Cardiac muscle cell (in vitro differentiated cells and primary cell): ENCODE results near the gene TAPBPL. TPM values are rescaled to one million over a fixed set of nuclear protein-coding genes. Genes with fewer than 3 reads are reported as not detected.

Source experiments
- DNase-seq, 2 donors: peaks; one replicate each; pipeline versions ENCODE4 v3.0.0 to v3.0.0-alpha.2; 2010 to 2017; ENCODE audit warnings: low read depth in 1 of 2, low spot score in 1 of 2
- H3K27ac ChIP-seq: fragments of 200-600 bp; sonication (generic); 2 replicates; pipeline ENCODE4 v1.5.1; 2016
- H3K27me3 ChIP-seq: fragments of 200-600 bp; sonication (generic); 2 replicates; pipeline ENCODE4 v1.6.0; 2016; ENCODE audit warnings: control low read depth
- H3K36me3 ChIP-seq: fragments of 200-600 bp; sonication (generic); 2 replicates; pipeline ENCODE4 v1.5.1; 2016; ENCODE audit warnings: control low read depth
- H3K4me1 ChIP-seq: fragments of 200-600 bp; sonication (generic); 2 replicates; pipeline ENCODE4 v1.8.1; 2017; ENCODE audit warnings: low read depth, mild to moderate bottlenecking, mixed run types
- H3K4me3 ChIP-seq: fragments of 200-600 bp; sonication (generic); 2 replicates; pipeline ENCODE4 v1.5.1; 2016; ENCODE audit warnings: mild to moderate bottlenecking
- H3K9me3 ChIP-seq: fragments of 200-600 bp; sonication (generic); 2 replicates; pipeline ENCODE4 v1.5.1; 2017; ENCODE audit warnings: low read depth, mild to moderate bottlenecking, control low read depth
- CTCF ChIP-seq: IDR thresholded peaks from 2 replicates; pipeline ENCODE4 v1.5.1; 2012; ENCODE audit warnings: low read depth, mild to moderate bottlenecking, low read length
- polyA plus RNA-seq: library from polyadenylated mRNA; unstranded; fragments of >200 nt; fragmentation: Nextera tagmentation; extraction: Ambion mirVana; gene quantifications from 2 replicates; pipeline ENCODE4 v1.2.1, GENCODE V29; 2016
- total RNA-seq: library from RNA; depleted of rRNA; stranded (reverse); fragments of >200 nt; gene quantifications from 2 replicates; pipeline ENCODE4 v1.2.3, GENCODE V29; 2016

TAPBPL gene
- total and polyA plus RNA-seq, 2 experiments from 2014 or later: 3.3 to 3.4 TPM

- no peak for TF ChIP-seq CTCF
- Histone ChIP-seq H3K4me1 (no peaks in the 10 kb centered on the region), H3K27ac (no peak overlapping the region), H3K9me3 (no peaks in the 10 kb centered on the region), H3K4me3 (no peak overlapping the region), H3K27me3 (no peaks in the 10 kb centered on the region), H3K36me3 (no peaks in the 10 kb centered on the region)
- no peak for DNase-seq
These were observed 11.5 kb upstream of the TAPBPL start for GRCh38 chr12:6440391-6440790.

DNA sequence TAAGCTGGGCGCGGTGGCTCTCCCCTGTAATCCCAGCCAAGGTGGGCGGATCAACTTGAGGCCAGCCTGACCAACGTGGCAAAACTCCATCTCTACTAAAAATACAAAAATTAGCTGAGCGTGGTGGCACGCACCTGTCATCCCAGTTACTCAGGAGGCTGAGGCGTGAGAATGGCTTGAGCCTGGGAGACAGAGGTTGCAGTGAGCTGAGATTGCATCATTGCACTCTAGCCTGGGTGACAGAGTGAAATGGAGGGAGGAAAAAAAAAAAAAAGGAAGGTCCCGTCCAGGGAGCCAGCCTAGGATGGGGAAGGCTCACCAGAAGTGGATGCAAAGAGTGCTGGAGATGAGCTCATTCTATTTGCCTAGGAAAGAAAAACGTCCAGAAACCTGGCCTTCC is 9.0 kb upstream of the TAPBPL start:
- TF ChIP-seq CTCF: no peak
- Histone ChIP-seq H3K4me3 (no peak overlapping the region), H3K36me3 (no peaks in the 10 kb centered on the region), H3K27me3 (no peaks in the 10 kb centered on the region), H3K4me1 (no peaks in the 10 kb centered on the region), H3K9me3 (no peaks in the 10 kb centered on the region), H3K27ac (no peak overlapping the region)
- no peak for DNase-seq

DNA sequence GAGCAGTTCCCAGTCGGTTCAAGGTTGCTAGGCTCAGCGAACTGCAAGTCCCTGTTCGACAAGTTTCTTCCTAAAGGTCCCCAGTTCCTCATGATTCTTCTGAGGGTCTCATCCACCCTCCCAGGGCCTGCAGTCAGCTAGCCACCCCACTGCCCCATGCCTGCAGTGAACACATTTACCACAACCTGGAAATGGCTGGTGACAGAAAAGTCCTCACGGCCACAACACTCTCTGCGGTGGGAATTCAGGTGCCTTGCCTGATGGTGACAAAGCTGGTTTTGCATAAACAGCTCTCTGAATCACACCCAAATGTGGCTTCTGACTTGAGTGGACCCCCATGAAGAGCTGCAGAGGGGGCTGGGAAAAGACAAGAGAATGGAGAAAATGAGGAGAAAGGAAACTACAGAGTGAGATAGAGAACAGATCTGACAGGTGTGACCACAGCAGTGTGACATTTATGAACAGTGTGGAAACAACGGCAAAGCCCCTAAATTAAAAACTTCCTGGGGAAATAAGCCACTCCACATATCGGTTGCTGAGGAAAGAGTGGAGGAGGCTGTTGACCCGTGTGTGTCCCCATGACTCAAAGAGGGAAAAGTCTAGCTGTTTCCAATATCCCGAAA is 8.4 kb upstream of the TAPBPL start:
- H3K27ac ChIP-seq: no peak overlapping the region
- H3K4me1 ChIP-seq: no peaks in the 10 kb centered on the region
- H3K36me3 ChIP-seq: no peaks in the 10 kb centered on the region
- H3K4me3 ChIP-seq: no peak overlapping the region
- no peak for DNase-seq
- TF ChIP-seq CTCF: no peak
- no peaks in the 10 kb centered on the region for H3K9me3 ChIP-seq
- no peaks in the 10 kb centered on the region for H3K27me3 ChIP-seq

DNA sequence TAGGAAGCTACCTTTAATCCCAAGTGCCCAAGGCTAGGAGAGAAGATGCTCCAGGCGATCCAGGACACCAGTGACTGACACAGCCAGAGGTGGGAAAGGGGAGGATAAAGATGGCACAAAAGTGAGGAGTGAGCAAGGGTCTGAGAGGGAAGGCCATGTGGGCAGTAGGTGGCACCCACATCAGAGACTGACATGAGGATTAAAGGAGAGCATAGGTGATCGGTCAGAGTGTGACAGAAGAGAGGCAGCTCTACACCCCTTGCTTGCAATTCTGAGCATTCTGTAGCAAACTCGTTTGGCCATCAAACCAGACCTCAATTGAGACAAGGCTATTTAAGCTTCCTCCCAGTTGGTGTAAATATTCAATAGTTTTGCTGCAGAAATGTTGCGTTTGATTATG is 7.8 kb upstream of the TAPBPL start:
- H3K27me3 ChIP-seq: no peaks in the 10 kb centered on the region
- H3K36me3 ChIP-seq: no peaks in the 10 kb centered on the region
- no peak for TF ChIP-seq CTCF
- H3K9me3 ChIP-seq: no peaks in the 10 kb centered on the region
- H3K4me3 ChIP-seq: no peak overlapping the region
- DNase-seq: no peak
- no peak overlapping the region for H3K27ac ChIP-seq
- H3K4me1 ChIP-seq: no peaks in the 10 kb centered on the region

DNA sequence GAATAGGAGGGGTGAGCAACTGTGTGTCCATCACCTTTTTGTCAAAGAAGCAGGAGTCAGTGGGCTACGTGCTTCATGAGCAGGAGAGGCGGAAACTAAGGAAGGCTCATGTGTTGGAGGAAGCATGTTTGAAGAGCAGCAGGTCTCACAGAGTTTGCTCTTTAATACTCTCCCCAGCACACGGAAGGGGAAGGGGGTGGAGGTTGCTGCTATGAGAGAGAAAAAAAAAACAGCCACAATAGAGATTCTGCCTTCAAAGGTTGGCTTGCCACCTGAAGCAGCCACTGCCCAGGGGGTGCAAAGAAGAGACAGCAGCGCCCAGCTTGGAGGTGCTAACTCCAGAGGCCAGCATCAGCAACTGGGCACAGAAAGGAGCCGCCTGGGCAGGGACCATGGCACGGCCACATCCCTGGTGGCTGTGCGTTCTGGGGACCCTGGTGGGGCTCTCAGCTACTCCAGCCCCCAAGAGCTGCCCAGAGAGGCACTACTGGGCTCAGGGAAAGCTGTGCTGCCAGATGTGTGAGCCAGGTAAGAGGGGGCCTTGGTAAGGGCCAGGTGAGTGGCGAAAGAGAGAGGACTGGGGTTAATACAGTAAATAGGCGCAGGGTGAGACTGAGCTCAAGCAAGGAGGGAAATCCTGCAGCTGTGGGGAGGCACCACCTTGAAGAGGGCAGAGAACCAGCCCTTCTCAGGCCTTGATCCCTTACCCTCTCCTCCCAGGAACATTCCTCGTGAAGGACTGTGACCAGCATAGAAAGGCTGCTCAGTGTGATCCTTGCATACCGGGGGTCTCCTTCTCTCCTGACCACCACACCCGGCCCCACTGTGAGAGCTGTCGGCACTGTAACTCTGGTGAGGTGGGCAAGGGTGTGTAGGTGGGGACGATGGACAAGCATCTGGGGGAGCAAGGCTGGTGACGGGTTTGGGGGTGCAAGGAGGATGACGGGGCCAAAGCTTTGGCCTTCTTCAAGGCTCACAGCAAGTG is 6.8 kb upstream of the TAPBPL start, which contains the start of gene CD27:
TSS of gene CD27 (plus strand) at position 252 of the 985 bp plus-strand sequence. CDS start at position 393, 141 bp downstream.
- Histone ChIP-seq H3K4me3 (no peak within 1 kb of the TSS), H3K4me1 (no peaks in the 10 kb centered on the region), H3K27me3 (no peaks in the 10 kb centered on the region), H3K27ac (no peak within 1 kb of the TSS), H3K9me3 (no peaks in the 10 kb centered on the region), H3K36me3 (no peaks in the 10 kb centered on the region)
- no peak for TF ChIP-seq CTCF
- no peak for DNase-seq
